NCI-H146 treated with DMSO at 0.1 percent for 48 hours (cell line): ENCODE measurements around the gene HOXA7.

Experiments used
- DNase-seq: peaks from one replicate; lab custom pipeline; 2025; ENCODE audit not compliant: unreplicated experiment; lab: John Stamatoyannopoulos, UW

HOXA7 gene

DNA sequence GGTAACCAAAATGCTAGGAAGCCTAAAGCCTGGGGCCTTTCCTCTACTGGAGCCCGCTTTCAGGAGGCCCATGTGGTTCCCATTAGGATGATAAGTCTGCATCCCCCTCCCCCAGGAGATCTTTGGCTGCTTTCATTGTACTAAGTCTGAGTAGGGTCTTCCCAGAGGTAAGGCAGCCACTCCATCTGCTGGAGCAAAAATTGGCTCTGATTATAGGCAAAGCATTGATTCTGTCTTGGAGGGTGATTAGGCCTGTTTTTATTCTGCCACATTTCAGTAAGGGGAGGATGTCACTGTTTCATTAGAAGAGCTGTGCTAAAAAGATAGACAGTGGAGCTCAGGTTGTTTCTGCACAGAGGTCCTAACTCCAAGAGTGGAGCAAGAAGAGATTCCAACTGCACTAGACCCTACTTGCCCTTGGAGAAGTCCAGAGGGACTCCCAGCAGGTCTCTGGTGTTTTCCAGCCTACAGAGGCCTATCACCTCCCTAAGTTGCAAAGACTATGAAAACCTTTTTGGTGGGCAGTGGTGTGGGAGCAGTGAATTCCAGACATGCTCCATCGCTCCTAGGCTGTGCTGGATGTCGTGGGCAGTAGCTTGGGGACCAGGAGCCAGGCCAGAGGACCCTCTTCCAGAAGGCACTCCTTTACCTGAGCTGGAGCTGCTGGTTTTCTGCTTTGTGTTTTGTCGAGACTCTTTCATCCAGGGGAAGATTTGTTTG is 46.8 kb downstream of the HOXA7 start:
- no peak for DNase-seq

DNA sequence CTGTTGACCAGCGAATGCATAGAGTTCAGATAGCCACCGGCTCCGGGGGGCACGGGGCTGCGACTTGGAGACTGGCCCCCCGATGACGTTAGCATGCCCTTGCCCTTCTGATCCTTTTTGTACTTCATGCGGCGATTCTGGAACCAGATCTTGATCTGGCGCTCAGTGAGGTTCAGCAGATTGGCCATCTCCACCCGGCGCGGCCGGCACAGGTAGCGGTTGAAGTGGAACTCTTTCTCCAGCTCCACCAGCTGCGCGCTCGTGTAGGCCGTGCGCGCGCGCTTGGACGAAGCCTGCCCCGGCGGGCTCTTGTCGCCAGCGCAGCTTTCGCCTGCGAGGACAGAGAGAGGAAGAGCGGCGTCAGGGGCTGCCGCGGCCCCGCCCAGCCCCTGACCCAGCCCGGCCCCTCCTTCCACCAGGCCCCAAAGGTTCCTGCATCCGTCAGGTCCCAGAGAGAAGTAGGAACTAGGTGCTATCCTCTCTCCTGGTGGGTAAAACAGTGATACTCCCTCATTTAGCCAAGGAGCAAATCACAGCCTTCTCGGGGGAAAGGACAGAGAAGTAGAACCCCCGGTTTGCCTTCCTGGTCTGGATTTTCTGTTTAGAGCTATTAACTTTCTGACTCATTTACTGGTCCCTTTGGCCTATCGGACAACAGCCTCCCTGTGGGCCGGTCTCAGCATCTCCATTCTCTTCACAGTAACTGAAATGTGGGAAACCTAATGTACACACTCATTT is 47.9 kb downstream of the HOXA7 start:
- no peak for DNase-seq

DNA sequence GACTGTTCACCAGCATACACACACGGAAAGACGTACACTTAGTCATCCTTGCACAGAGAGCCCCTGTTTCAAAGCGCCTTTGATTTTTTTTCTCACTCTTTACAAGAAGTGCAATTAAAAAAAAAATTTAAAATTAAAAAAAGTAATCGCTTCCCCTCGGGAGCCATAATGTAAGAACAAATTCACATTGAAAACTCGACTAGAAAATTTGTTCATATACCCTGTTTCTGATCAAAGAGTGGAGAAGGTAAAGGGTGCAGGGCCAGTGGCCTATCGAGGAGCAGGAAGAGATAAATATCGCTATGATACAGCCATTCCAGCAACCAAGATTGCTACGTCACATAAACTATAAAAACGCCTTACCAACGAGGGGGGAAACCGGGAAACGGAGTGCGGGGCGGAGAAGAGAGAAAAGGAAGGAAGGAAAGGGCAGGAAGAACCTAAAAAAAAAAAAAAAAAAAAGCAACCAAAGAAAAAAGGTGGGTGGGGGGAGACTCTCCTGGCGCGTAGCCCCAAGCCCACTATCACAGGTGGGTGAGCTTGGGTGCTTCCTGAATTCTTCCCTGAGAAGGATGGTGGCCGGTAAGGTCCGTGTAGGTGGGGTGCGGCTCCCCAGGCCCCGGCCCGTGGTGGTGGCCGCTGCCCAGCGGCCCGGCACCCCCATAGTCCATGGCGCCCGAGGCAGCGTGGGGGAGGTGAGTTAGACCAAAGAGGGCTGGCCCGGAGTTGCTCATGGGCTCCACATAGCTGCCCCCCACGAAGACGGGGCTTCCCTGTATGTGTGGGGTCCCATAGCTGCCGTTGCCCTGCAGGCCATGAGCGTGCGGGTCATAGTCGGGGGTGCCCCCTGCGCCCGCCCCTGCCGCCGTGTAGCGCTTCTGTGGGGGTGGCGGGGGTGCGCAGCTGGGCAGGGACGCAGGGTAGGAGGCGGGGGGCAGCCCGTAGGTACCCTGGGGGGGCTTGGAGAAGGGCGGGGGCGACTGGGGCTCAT is 48.8 kb downstream of the HOXA7 start:
- DNase-seq: no peak

DNA sequence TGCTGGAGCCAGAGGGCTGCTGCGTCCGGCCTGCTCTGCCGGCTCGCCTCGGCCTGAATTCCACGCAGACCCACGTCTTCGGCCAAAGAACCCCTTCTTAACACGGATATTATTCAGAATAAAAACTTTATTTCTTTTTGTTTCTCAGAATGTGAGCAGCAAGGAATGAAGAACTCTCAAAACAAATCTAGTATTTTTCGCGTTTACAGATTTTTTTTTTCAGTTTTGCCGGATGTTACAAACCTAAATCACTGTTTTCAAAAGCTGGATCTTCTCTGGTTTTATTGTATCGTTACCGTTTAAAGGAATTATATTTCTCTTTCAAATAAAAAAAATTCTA is 49.6 kb downstream of the HOXA7 start:
- no peak for DNase-seq

DNA sequence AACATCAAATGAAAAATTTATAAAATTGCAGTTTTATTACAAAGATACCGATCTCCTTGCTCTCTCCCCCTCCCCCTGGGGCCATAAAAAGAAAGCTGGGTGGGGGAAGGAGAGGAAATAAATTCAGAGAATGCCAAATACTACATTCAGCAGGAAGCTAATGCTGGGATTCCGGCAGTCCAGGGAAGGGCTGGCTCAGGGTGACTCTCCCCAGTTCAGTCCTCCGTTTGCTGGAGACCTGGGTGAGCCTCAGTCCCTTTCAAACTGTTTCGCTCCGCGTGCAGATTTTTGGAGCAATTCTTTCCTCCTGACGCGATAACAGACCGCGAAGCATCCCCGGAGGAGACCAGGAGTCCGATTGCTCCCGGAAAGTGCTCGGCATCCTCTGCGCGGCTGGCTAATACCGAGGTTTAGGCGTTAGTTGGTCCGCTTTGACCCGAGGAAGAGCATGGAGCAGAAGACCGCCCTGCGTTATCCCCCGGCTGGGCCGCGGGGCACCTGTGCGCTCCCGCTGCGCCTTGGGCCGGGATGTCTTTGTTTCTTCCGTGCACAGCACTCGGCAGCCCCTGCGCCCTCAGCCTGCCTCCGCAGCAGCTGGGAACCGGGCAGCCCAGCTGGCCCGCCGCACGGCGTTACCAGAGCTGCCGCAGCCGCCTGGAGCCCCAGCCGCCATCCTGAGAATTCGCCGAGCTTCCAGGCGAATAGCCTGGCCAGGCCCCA is 50.1 kb downstream of the HOXA7 start:
- no peak for DNase-seq

DNA sequence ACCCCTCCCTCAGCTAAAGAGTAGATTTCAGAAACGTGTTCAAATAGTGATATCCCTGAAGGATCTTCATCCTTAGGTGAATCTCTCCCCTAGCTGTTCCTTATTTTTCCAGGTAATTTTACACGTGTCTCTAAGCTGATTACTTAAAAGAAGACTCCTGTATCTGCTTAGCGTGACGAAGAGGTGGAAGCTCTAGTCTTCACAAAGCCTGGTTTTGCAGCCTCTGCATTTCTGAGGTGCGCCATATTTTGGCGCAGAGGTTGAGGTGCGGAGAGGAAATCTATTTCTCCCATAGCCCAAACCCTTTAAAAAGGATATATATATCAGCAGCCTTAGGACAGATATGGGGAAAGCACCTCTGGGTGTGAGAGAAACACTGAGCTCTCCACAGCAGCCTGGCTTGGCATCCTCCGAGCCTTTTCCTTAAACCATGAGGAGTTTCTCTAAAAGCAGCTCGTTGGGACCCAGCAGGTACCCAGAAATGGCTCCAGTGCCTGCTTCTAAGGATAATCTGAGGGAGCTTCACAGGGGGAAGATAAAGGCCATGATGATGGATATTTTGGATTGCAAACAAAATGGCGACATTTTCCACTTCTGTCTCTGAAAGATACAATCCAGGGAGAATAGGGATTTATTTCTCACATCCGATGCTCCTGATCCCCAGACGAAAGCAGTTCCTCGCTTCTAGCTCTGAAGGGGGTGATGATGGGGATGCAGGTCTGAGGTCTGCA is 51.0 kb downstream of the HOXA7 start:
- no peak for DNase-seq

DNA sequence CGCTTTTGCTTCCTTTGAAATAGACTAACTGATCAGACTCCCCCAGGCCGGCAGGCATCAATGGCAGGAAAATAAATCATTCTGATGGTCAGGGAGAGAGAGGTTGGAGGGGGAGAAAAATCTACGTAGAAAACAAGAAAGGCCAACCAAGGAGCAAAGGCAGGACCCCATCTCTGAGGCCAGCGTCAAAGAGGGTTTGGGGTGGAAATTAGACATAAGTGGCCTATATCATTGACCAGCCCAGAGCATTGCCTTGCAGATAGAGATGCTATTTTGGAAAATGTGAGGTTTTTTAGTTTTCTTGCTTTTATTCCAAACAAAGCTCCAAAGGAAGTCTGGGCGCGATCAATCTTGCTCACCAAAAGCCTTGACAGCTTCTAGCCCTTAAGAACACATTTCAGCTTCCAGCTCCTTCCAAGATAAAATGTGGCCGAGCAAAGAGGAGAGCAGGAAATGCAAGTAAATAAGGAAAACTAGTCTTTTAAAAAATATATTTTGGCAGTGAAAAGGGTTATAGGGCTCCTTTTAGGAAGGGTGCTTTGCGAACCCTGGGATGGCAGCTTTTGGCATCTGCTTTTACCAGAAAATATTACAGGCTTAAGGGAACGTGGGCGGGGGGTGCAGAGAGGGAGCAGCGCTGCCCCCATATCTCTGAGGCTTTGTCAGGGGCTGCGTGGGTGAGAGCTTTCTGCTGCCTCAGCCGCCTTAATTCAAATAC is 52.0 kb downstream of the HOXA7 start:
- no peak for DNase-seq
